BJ (cell line): ENCODE data around the gene TMEM174. TPM values are rescaled to one million over a fixed set of nuclear protein-coding genes. Genes with fewer than 3 reads are reported as not detected.

Source experiments
- CTCF ChIA-PET: fragments of 350-600 bp; formaldehyde crosslinking; extraction: SDS; loops from one replicate; lab custom pipeline; 2021; ENCODE audit warnings: antibody characterized with exemption, inconsistent platforms; lab: Yijun Ruan, JAX
- POLR2A ChIA-PET: fragments of 300-600 bp; sonication (Branson Sonifier 250); formaldehyde crosslinking; extraction: SDS; loops from one replicate; lab custom pipeline; 2021; ENCODE audit warnings: antibody characterized with exemption; lab: Charles Lee
- DNase-seq: peaks from one replicate; pipeline ENCODE4 v3.0.0-alpha.2; 2011; ENCODE audit warnings: low read depth
- H3K27me3 ChIP-seq: 2 replicates; pipeline ENCODE4 v1.6.0; 2011; ENCODE audit warnings: low read length; ENCODE audit not compliant: control insufficient read depth, insufficient read depth
- H3K36me3 ChIP-seq: 2 replicates; pipeline ENCODE4 v1.5.1; 2011; ENCODE audit warnings: low read length; ENCODE audit not compliant: control insufficient read depth, insufficient read depth
- H3K4me3 ChIP-seq: 2 replicates; pipeline ENCODE4 v1.5.1; 2011; ENCODE audit warnings: low read depth, mild to moderate bottlenecking, control low read depth, low read length
- polyA plus RNA-seq: library from polyadenylated mRNA; depleted of rRNA; stranded (reverse); fragments of >200 nt; gene quantifications from 2 replicates; pipeline ENCODE4 v1.2.3, GENCODE V29; 2011
- TF ChIP-seq, protein P1 (sequence below): IDR thresholded peaks from 2 replicates; pipeline ENCODE4 v1.5.1; 2011; ENCODE audit warnings: low read depth, mild to moderate bottlenecking, control low read depth, inconsistent platforms, low read length, moderate library complexity; ENCODE audit not compliant: insufficient read depth

TMEM174 gene
- polyA plus RNA-seq, 1 experiment = not detected

DNA sequence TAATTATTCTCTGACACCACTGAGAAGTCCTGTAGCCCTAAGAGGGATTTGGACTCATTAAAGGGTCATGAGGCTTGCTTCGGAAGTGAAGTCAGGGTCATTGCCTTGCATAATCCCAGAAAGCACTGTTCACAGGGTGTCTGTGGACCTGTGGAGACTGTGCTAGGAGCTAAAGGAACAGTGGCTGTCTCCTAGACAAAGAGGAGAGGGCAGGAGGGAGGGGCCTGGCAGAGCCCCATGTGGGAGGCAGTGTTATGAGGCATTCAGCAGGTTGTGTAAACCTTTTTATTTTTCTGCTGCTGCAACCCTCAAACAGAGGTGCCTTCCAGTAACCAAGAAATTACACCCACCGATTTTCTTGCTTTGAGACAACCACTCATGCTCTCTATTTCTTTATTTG, 3.3 kb downstream of the TMEM174 start:
- DNase-seq = no peak
- ChIA-PET POLR2A (no interaction called here), CTCF (interaction anchor here (0.6 to 1.2 kb wide), 2 partner anchors 40 to 257 kb away, joined by 3 read pairs; no protein-coding TSS in a partner anchor)
- H3K36me3 ChIP-seq = no peaks in the 10 kb centered on the region
- H3K4me3 ChIP-seq = no peak overlapping the region
- TF ChIP-seq, protein P1, sequence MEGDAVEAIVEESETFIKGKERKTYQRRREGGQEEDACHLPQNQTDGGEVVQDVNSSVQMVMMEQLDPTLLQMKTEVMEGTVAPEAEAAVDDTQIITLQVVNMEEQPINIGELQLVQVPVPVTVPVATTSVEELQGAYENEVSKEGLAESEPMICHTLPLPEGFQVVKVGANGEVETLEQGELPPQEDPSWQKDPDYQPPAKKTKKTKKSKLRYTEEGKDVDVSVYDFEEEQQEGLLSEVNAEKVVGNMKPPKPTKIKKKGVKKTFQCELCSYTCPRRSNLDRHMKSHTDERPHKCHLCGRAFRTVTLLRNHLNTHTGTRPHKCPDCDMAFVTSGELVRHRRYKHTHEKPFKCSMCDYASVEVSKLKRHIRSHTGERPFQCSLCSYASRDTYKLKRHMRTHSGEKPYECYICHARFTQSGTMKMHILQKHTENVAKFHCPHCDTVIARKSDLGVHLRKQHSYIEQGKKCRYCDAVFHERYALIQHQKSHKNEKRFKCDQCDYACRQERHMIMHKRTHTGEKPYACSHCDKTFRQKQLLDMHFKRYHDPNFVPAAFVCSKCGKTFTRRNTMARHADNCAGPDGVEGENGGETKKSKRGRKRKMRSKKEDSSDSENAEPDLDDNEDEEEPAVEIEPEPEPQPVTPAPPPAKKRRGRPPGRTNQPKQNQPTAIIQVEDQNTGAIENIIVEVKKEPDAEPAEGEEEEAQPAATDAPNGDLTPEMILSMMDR = no peak
- peaks cover 13% of the 10 kb centered on the region for H3K27me3 ChIP-seq

- ChIA-PET CTCF (interaction anchor here (0.7 to 2.2 kb wide), 4 partner anchors 7 to 39 kb away, joined by 4 to 7 read pairs (median 5); no protein-coding TSS in a partner anchor), POLR2A (no interaction called here)
- H3K36me3 ChIP-seq = no peaks in the 10 kb centered on the region
These were observed 5.3 kb downstream of the TMEM174 start for GRCh38 chr5:73178265-73178664.

DNA sequence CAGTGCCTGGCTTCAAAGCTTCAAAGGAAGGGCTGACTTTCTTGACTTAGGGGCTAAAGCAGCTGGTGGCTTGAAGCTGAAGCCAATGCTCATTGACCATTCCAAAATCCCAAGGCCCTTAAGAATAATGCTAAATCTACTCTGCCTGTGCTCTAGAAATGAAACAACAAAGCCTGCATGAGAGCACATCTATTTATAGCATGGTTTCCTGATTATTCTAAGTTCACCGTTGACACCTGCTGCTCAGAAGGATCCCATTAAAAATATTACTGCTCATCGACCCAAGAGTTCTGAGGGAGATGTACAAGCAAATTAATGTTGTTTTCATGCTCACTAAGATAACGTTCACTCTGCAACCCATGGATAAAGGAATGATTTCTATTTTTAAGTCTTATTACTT, 6.7 kb downstream of the TMEM174 start:
- DNase-seq = no peak
- no peak overlapping the region for H3K4me3 ChIP-seq
- ChIA-PET CTCF (interaction anchor here (0.6 to 2.2 kb wide), 2 partner anchors 8 to 58 kb away, joined by 3 to 6 read pairs; no protein-coding TSS in a partner anchor), POLR2A (no interaction called here)
- H3K36me3 ChIP-seq = no peaks in the 10 kb centered on the region
- H3K27me3 ChIP-seq = peaks cover 11% of the 10 kb centered on the region
- TF ChIP-seq, protein P1 = no peak

More at GRCh38 chr5:73178265-73178664, 5.3 kb downstream of the TMEM174 start:
- TF ChIP-seq, protein P1 = no peak
- DNase-seq = no peak
- peaks cover 13% of the 10 kb centered on the region for H3K27me3 ChIP-seq
- no peak overlapping the region for H3K4me3 ChIP-seq

DNA sequence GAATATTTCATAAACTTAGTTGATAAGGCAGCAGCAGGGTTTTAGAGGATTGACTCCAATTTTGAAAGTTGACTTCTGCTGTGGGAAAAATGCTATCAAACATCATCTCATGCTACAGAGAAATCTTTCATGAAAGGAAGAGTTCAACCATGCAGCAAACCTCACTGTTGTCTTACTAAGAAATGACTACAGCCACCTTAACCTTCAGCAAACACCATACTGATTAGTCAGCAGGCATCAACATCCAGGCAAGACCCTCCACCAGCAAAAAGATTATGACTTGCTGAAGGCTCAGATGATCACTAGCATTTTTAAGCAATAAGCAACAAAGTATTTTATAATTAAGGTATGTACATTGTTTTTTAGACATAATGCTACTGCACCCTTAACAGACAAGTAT, 7.6 kb downstream of the TMEM174 start:
- POLR2A ChIA-PET = no interaction called here

GRCh38 chr5:73182307-73182706, 9.3 kb downstream of the TMEM174 start:
- Histone ChIP-seq H3K4me3 (no peak overlapping the region), H3K36me3 (no peaks in the 10 kb centered on the region), H3K27me3 (peaks cover 3% of the 10 kb centered on the region)
- POLR2A ChIA-PET = no interaction called here
- DNase-seq = no peak
- CTCF ChIA-PET = interaction anchor here (0.9 to 1.2 kb wide), 4 partner anchors 9 to 32 kb away, joined by 3 to 4 read pairs (median 3); partner anchors contain the start of gene TMEM174
- TF ChIP-seq, protein P1 = no peak

More for the DNA sequence above, 7.6 kb downstream of the TMEM174 start:
- TF ChIP-seq, protein P1 = no peak
- H3K27me3 ChIP-seq = peaks cover 11% of the 10 kb centered on the region
- H3K36me3 ChIP-seq = no peaks in the 10 kb centered on the region
- CTCF ChIA-PET = no interaction called here
- no peak overlapping the region for H3K4me3 ChIP-seq
- no peak for DNase-seq
